NCI-H1436 treated with DMSO at 0.1 percent for 48 hours (cell line): ENCODE results near the gene SENP1.
A peak's percentile ranks its signal among the peaks of the same experiment; 100 is the strongest.
"Not testable (repeated sequence)": the region's sequence is repeated elsewhere in the genome, so short reads cannot be mapped to it uniquely, and the experiment has no call there.

Experiments
- DNase-seq: peaks from one replicate; lab custom pipeline; 2025; lab: John Stamatoyannopoulos, UW

Gene SENP1

DNA sequence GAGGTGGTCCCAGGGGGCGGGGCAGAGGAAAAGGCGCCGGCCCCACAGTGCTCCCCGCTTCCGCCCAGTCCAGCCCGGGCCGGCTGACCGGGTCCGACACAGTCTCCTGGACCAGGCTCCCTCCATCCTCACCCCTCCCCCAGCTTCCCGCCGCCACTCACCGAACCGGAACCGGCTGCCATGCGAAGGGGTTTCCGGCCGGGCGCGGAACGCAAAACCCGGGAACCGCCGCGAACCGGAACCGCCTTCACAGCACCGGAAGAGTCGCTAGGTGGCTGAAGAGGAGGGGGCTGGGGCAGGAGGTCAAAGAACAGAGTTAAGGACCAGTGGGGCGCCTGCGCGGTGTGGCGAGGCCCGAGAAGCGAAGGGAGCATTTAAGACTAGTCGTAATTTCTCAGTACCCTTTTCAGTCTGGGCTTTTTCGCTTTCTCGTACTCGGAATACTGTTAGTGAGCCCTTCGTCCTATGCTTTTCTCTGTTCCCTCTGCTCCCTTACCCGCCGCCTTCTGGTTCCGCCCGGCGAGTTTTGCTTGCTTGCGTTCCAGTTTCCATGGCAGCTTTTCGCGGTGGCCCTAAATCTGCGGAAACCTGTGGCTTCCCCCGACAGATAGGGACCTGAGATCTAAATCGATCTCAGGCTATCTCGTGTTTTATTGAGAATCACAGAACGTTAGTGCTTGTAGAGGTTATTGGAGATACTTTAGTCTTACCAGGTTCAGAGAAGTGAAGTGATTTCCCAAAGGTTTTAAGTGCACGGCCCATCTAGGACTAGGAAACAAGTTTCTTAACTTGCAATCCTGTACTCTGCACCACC, at the start of gene SENP1:
Gene SENP1 (minus strand): TSS at position 213 of the 814 bp plus-strand sequence. CDS start 4,607 bp downstream, outside the sequence.
- DNase-seq = no peak

DNA sequence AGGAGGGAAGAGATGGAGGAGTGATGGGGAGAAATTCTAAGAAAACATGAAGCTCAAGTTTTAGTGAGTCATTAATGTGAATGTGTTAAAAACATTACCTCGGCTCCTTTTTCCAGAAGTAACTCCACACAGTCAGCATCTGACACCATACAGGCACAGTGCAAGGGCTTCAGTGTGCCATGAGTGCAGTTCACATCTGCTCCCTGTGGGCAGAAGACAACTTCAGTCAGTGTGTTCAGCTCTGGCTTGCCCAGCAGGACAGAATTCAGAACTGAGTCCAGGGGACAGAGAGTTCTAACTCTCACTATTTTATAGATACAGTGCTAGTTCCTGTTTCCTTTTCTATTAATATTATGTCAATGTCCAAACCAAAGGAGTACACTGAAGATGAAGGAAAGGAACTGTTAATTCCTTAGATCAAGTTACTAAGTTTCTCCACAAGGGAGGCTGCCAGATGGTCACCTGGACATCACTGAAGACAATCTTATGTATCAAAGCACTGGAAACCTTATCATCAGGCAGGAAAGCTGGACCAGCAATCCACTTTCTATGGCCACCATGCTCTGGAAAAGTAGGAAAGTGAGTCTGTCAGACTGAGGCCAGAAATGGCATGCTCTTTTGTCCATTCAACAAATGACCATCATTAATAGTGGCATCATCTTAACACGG, 45.4 kb upstream of the SENP1 start:
- no peak for DNase-seq

DNA sequence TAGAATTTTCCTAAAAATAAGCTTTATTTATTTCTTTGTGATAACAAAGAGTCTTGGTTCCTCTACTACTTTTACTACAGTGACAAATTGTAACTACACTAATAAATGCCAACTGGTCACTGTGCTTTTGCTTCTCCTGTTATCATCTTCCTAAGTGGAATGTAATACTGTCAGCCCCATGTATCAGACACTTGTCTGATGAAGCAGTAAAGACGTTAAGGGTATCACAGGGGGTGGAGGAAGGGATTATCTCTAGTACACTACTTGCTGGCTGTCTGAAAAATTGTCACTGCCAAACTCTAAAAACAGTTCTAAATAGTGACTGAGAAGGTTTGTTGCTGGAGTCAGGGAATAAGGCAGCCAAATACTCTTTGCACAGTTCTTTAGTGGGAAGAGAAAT, 40.1 kb upstream of the SENP1 start:
- DNase-seq = no peak

DNA sequence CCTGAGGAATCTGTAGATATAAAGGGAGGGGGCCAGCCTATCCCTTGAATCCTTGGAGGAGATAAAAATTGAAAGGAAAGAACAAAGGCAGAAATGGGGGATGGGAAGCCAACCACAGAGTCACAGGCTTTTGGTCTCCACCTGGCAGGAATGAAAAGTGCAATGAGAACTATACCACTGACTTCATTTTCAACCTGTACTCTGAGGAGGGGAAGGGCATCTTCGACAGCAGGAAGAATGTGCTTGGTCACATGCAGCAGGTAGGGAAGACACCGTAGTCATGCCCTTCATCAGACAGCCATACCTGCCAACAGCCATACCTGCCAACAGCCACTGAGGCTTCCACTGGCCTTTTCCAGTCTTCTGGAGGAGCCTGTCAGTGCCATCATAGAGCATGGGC, 38.0 kb upstream of the SENP1 start:
- DNase-seq = no peak

DNA sequence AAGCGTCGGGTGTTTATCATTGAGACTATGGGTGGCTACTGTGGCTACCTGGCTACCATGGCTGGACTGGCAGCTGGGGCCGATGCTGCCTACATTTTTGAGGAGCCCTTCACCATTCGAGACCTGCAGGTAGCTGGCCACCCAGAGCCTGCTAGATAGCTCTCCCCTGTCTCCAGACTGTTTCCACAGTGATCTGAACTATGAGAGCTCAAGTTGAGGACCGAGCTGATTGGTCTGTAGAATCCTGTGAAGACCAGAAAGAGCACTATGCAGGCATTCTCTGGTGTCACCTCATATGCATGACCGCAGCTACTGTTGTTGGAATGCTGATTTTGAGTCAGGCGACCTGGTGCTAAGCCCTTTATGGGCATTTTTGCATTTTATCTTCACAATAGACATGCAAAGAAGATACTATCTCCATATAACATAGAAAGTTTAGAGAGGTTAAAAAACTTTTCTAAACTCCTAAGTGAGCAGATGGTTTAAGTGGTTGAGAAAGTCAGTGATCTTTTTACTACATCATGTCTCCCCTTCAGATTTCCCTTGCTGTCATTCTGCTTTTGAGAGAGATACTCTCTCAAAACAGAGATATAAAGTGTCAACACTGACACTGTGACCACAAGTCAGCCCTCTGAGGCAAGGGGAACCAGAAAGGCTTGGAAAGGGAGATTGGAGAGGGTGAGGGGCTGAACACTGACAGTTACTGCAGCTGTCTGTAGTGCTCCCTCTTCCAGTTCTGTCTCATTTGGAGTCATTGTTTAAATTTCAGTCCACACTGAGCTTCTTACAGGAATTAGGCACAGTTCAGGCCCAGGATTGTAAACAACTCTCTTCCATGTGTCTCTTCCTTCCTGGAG, 37.2 kb upstream of the SENP1 start:
- no peak for DNase-seq

DNA sequence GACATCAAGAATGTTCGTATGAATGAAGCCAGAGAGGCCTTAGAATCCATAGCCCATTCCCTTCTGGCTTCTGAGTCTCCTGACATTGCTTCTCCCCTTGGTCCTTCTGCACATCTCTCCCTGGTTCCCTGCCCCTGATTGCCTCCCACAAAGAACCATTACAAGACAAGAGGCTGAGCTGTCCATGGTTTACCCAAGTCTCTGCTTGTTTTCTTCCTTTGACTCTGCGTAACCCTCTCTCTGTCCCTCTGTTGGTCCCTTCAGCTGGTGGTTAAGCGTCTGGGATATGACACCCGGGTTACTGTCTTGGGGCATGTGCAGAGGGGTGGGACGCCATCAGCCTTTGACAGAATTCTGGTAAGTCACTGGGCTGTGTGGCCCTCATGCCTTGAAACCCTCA, 29.1 kb upstream of the SENP1 start:
- no peak for DNase-seq

DNA sequence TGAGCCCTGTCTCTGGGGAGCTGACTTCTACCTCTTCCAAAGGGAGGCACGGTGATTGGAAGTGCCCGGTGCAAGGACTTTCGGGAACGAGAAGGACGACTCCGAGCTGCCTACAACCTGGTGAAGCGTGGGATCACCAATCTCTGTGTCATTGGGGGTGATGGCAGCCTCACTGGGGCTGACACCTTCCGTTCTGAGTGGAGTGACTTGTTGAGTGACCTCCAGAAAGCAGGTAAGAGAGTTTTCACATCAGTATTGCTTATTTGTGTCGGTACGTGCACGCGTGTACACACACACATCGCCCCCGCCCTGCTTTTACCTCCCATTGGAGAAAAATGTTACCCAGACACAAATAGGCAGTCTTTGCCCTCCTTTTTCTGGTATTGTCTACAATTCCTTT, 26.9 kb upstream of the SENP1 start:
- no peak for DNase-seq

DNA sequence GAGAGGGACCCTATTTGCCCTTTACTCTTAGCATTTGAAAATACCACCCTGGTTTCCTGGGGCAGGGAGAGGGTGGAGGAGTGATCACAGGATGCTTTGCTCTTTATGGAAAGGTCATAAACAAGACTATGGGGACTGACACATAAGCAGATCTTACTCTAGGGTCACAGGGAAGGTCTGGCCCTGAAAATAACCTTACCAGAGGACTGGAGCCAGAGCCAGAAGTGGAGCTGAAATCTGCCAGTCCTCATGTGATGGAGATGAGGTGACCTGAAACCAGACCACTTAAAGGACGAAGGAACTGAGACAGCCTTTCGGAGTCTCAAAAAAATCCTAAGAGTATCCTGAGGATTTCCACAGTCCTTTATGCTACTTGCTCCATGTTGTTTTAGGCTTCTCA, 25.6 kb upstream of the SENP1 start:
- no peak for DNase-seq

DNA sequence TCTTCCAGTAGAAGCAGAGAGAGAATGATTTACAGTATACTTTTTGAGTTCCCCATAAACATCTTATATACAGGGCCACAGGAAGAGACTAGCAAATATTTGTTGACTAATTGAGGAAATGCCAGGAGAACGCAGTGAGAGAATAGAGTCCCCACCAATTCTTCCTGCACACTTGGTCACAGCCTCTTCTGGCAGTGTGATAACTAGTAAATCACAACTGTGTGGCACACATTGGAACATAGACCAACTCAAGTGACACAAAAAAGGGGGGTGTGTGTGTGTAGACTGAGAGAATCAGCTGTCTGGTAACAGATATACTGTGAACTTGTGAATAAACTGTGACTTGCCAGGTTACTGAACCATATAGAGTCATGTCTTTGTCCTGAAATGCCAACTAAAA, 23.5 kb upstream of the SENP1 start:
- no peak for DNase-seq

DNA sequence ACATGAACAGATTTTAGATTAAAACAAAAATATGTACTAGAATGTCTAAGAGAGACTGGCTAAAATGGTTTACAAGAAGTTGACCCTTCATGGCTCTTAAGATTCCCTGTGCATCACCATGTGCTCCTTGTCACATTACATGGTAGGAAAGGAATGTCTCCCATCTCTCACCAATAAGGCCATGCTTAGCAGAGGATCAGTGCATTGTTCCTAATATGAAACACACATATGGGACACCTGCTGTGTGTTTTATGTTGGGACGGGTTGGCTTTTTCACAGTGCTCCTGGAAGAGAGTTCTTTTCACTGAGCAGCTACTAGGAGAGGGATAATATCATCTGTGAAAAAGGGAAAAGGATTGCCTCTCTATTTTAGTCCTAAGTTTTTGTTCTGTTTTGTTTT, 22.9 kb upstream of the SENP1 start:
- DNase-seq = no peak

DNA sequence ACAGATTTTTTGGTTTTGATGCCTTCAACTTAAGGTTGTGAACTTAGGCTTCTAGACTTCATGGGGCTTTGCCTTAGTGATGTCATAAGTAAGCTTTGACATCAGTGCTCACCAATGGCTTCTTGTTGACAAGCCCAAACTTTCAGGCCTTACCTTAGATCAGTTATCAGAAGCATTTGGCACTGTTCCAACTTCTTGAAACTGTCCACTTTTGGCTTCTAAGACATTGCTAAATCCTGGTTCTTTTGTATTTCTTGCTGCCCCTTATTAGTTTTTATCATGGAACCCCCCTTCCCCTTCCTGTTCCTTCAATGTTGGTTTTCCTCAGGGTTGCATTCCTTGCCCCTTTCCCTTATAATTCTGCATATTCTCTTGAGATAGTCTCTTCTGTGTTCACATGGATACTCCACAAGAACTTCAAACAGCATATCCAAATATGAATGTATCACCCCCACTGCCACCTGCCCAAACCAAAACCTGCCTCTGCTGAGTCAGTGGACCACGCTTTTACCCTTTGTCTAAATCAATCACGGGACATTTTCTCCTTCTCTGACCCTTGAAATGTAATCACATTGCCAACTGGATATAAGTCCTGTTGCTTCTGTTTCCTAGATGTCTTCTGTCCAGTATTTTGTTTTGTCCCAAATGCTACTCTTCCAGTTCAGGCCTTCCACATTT, 21.2 kb upstream of the SENP1 start:
- no peak for DNase-seq

DNA sequence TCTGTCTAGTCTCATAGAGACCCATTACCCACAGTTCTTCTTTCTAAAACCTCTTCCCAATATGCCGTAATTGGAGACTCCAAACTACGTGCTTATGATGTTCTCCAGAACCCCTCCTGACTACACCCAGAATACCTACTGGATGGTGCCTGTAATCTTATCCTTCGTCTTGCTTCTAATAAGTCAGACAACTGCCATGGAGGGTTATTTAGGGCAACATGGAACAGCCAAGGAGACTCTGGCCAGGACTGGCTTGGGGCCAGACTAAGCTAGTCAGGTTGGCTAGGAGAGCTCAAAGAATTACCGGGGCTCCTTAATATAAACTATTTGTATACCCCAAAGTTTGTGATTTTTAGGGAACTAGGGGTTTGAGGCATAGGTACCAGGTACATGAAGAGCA, 20.1 kb upstream of the SENP1 start:
- no peak for DNase-seq

DNA sequence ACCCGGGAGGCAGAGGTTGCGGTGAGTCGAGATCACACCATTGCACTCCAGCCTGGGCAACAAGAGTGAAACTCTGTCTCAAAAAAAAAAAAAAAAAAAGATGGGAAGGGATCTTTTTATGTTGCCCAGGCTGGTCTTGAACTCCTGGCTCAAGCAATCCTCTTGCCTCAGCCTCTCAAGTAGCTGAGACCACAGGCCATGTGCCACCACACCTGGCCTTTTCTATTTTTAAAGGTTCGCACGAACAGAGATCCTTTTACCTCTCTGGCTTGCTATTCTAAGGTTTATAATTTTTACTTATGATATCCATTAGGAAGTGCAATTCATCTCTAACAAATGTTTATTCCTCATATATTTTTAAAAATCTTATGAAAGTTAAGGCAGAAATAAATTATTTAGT, 19.7 kb upstream of the SENP1 start:
- DNase-seq = not testable (repeated sequence)

DNA sequence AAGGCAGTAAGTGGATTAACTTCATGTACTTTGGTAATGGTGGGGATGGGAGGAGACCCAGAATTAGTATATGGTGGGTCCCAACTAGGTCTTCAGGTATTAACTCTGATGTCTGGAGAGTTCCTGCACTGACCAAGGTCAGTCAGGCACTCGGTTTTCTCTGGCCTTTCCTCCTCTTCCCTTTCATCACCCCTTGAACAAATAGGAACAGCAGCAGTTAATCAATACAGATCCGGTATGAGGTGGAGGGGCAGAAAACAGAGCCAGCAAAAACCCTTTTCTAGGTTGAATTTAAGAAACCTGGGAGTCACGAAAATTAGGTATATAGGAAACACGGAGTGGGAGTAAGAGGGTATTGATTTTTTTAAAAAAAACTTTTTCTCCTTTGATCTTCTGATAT, 17.3 kb upstream of the SENP1 start:
- no peak for DNase-seq

DNA sequence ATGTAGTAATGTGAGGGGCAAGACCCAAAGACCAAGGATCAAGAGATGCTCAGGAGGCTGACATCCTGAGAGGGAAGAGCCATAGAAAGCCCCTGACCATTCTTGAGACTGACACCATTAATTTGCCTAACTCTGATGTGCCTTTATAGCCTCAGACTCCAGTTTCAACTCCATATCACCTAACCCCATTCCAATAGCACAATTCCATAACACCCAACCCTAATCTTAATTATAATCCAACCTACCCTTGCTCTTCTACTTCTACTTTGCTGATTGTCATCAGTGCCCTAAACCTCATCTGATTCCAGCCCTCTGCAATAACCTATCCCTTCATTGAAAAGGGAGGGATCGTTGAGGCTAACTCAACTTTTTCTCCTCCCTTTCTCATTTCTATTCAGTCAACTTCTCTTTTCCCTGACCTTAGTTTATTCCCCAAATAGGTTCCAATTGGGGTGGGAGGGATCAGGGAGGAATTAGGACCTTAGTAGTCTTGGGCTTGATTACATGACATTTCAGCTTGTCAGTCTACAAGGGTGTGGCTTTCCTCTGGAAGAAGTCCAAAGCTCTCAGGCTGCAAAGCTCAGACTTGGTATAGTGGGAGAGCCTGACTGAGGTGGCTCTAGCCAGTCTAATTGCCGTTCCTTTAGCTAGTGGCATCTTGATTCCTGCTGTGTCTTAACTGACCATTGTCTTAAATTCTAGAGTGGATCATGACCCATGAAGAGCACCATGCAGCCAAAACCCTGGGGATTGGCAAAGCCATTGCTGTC, 16.4 kb upstream of the SENP1 start:
- no peak for DNase-seq

DNA sequence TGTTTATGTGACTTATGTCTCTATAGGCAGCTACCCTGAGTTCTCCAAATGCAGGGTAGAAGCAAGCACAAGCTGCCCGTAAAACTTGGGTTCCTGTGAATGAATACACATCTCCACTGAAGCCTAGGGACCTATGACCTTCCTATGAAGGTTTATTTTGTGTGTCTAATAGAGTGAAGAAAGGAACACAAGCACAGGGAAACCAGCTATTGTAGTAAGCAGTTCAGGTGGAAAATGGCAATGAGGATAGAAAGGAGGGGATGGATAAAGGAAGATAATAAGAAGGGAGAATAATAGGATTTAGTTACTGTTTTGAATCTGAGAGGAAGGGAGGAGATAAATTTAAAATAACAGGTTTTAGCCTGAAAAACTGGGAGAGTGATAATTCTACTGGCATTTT, 15.6 kb upstream of the SENP1 start:
- no peak for DNase-seq

DNA sequence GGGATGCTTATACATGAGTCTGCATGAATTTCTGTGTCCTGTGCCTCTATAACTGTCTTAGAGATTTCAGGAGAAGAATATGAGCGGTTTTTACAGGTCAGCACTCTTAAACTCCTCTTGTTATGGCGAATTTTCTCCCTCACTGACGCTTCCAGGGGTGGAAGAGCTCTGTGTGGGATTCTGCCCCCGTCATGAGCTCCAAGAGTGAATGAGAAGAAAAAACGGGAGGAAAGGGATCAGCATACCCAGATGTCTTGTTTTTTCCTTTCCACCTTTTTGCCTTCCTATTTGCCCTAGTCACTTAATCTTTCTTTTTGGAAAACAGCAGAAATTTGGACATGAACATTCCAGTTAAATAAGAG, 13.9 kb upstream of the SENP1 start:
- no peak for DNase-seq

DNA sequence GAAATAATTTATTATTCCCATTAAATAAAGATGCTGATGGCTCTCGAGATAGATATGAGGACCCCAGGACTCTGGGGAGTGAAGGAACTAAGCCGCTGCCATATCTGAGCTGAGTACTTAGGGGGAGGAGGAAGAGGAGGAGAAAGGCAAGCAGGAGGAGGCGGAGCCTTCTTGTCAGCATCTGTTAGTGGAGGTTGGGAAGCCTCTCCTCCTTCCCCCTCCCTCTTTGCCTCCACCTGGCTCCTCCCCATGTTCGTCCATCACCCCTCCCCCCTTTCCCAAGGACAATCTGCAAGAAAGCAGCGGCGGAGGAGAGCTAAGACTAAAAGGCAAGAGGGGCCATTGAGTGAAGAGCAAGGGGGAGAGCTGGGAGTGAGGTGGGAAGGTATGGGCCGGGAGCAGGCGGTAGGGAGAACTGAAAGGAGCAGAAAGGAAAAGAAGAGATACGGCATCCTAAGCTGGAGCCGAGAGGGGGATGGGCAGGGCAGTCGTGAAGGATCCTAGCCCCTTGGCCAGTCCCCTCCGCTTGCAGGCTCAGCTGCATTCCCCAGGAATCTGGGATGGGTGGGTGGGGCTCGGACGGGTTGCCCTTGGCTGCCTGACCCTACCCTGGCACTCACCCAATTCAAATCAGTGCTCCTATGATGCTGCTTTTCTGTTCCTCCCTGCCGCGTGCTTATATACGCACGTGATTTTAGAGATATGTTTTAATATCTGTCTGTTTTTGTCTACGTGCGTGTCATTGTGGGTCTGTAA, 13.4 kb upstream of the SENP1 start, which contains the start of gene PFKM:
Gene PFKM (plus strand): TSS at position 287 of the 756 bp plus-strand sequence. CDS start 3,411 bp downstream, outside the sequence.
- DNase-seq = peak; percentile 67

DNA sequence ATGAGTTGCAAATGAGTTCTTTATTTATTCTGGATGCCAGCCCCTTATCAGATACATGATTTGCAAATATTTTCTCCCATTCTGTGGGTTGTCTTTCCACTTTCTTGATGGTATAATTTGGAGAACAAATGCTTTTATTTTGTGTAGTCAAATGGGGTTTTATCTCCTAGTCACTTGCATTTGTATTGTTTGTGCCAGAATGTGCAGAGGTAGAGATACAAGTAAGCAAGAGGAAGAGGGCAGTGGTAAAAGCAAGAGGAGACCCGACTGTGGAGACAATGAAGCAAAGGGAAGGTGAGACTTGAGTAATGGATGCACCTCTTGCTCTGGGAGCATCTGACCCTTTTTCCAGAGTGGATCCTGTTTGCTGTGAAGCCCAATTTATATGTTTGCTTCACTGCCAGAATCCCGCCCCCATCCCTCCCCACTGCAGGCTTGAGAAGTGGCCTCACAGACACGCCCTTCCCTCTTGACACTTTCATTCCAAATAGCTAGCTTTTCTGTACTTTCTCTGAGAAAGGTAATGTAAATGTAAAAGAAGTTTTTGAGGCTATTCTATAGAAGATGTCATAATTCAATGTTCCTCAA, 12.5 kb upstream of the SENP1 start:
- DNase-seq = no peak

DNA sequence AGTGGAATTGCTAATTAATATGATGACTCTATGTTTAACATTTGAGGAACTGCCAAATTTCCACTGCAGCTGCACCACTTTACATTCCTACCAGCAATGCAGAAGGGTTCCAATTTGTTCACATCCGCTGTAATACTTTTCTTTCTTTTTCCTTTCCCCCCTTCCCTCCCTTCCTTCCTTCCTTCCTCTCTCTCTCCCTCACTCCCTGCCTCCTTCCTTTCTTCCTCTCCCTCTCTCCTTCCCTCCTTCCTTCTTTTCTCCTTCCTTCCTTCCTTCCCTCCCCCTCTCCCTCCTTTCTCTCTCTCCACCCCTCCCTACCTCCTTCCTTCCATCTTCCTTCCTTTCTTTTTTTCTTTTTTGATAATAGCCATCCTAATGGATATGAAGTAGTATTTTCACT, 10.1 kb upstream of the SENP1 start:
- DNase-seq = no peak
